GM18870 (cell line): Measurements from ENCODE around the gene LALBA.
"Not testable (repeated sequence)": the region's sequence is repeated elsewhere in the genome, so short reads cannot be mapped to it uniquely, and the experiment has no call there.

ENCODE experiments used
- ATAC-seq: cut with Tn5 transposase; IDR thresholded peaks from one replicate; pipeline ENCODE4 v1.9.1; 2021; ENCODE audit warnings: moderate library complexity; ENCODE audit not compliant: unreplicated experiment

The LALBA gene

DNA sequence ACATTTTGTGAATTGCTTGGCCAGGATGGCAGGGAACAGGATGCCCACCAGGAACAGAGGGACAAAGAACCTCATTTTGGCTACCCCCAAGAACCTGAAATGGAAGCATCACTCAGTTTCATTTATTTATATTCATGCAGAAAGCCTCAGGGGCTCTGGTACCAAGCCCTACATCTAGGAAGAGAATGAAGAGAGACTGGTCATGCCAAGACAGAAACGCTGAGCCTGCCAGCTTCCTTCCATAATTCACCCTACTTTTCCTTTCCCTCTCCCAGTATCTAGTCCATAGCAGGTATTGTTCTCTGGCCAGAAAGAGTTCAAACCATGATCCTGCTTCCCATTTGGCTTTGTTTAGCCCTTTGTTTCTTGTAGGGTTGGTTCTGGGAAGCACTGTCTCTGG, at the start of gene LALBA:
LALBA (minus strand) TSS at position 101 of the 400 bp plus-strand sequence; CDS start at position 75, 26 bp downstream.
- no peak for ATAC-seq

DNA sequence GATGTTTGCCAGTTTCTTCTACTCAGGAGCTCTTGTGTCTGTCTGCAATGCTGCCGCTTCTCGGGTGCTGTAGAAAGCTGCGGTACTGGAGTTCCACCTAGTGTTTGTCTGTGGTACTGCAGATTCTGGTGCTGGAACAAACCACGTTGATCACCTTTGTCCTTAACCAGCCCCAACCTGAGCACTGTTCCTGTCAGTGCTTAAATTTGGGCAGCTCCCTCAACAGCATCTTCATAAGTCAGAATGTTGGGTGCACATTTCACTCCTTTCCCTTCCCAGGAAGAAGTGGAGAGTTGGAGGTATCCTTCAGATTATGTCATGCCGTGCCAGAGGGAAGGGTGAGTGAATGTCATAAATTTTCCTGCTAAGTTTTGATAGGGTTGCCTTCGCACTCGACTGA, 48.7 kb upstream of the LALBA start:
- ATAC-seq: no peak

DNA sequence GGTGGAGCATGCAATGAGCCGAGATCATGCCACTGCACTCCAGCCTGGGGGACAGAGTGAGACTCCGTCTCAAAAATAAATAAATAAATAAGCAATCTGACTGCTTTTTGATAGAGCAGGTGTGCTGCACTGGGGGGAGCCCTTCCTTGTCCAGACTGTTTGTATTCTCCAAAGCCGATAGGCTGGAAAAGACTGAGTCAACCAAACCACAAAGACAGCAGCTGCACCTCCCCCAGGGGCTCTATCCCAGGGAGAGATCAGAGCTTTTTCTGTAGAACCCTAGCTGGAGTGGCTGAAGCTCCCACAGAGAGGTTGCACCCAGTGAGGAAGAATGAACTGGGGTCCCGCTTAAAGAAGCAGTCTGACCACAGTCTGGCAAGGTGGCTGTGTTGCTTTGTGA, 45.8 kb upstream of the LALBA start:
- ATAC-seq: no peak

DNA sequence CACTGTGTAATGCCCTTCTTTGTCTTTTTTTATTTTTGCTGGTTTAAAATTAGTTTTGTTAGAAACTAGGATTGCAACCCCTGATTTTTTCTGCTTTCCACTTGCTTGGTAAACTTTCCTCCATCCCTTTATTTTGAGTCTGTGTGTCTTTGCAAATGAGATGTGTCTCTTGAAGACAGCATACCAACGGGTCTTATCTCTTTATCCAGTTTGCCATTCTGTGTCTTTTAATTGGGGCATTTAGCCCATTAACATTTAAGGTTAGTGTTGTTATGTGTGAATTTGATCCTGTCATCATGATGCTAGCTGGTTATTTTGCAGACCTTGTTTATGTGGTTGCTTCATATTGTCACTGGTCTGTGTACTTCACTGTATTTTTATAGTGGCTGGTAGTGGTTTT, 43.5 kb upstream of the LALBA start:
- no peak for ATAC-seq

DNA sequence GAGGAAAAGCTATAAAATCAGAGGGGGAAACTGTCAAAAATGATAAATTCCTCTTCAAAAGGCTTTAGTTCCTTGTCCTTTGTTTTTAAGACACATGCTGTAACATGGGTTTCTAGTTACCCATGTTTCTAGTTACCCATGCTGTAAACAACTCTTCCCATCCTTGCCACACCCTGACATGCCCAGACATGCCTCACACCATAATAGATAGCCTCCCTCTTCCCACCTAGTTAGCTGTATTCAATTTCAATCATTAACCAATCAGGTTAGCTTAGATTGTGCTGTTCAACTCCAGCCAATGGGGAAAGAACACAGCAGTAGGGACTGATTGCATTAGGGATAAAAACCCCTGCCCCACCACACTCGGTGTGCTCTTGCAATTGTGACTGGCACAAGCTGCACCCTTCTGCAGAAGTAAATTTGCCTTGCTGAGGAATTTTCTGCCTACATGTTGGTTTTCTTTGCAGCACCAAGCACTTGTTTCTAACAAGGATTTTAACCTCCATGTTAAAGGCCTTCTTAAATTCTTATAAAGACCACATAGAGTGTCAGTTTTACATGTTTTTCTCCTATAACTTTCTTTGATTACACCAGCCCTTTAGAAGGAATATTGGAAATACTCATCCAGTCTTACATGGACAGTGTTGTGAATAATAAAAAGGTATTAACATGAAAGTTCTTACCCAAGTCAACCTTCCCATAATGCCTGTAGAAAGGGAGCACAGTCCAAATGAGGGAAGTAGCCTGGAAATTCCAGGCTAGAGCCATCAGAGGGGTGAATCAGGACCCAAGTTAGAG, 32.5 kb upstream of the LALBA start:
- no peak for ATAC-seq

DNA sequence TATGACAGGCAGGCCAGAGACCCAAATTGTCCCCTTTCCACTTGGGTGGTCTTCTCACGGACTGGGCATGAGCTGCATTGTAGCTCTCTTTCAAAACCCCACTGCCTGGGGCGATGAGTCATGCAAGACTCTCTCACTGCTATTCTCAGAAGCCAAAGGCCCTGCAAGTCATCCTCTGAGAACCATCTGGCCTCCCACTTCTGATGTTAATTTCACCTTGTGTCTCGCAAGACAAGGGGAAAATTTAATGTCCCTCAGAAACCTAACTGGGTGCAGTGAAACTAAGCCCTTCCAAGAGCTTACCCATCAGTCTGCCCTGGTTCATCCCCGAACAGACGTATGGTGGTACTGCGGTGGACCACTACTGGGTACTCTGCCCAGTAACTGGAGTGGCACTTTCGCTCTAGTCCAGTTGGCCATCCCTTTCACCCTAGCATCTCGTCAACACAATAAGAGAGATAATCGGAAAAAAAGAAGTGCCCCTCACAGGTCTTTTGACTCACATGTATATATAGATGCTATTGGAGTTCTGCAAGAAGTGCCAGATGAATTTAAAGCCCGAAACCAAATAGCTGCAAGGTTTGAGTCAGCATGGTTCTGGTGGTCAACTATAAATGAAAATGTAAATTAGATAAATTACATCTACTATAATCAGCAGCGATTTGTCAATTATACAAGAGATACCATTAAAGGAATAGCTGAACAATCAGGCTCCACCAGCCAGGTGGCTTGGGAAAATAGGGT, 31.3 kb upstream of the LALBA start:
- ATAC-seq: peak; percentile 76

DNA sequence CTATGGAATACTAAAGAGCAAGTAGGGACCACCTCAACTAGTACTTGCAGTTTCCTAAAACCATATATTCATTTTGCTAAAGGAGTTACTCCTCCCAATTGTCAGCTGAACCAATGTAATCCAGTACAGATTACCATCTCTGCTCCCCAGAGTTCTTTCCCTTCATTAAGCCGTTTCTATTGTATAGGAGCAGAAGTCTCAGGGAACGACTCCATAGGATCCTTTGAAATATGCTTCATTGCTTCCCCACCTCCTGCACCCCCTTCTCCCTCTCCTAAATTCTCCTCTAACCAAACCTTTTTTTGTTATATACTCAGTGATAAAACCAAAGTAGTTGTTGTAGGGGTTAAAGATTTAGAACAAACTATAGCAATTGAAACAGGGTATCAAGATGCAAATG, 30.7 kb upstream of the LALBA start:
- ATAC-seq: no peak

GRCh38 chr12:48592591-48593086, 22.8 kb upstream of the LALBA start:
- no peak for ATAC-seq

- ATAC-seq: no peak
Measured at GRCh38 chr12:48586361-48586760, 16.5 kb upstream of the LALBA start.

DNA sequence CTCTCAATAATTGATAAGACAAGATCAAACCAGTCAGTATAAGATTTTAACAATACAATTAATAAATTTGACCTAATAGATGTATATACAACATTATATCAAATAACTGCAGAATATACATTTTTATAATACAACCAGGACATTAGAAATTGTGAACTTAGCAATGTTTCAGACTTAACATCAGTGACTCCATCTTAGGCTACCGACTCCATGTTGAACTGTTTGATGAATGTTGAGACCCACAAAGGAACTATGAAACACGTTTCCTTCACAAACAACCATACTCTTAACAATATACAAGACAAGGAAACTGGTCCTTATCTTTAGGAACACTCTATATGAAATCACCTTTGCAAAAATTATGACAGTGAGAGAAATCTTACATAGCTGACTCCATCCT, 13.9 kb upstream of the LALBA start:
- no peak for ATAC-seq

DNA sequence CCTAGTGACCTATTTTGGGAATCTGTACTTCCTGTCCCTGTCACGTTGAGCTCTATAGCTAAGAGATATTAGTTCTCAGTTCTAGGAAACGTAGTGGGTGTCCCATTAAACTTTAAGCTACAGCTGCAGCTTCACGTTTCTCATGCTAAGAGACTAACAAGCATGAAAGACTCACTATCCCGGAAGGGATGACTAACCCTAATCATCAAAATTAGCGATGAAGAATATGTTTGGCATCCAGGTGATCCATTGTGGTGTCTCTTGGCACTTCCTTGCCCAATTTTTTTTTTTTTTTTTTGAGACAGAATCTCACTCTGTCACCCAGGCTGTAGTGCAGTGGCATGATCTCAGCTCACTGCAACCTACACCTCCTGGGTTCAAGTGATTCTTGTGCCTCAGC, 11.0 kb upstream of the LALBA start:
- ATAC-seq: no peak

DNA sequence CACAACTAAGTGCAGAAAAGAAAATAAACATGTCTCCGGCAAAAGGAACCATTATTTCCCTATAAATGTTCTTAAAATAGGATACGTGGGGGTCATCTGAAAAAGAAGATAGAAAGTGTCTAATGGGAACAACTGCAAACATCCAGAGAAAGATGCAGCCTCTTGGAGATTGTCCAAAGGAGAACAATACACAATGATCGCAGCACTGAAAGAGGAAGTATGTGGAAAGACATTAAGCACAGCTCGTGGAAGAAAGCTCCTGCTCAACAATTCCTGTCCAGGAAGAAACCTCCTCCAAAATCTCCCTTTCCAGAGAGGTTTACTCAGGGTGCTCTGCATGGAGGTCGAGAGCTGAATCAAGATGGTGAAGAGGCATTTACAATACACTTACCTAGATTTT, 2.5 kb upstream of the LALBA start:
- no peak for ATAC-seq

DNA sequence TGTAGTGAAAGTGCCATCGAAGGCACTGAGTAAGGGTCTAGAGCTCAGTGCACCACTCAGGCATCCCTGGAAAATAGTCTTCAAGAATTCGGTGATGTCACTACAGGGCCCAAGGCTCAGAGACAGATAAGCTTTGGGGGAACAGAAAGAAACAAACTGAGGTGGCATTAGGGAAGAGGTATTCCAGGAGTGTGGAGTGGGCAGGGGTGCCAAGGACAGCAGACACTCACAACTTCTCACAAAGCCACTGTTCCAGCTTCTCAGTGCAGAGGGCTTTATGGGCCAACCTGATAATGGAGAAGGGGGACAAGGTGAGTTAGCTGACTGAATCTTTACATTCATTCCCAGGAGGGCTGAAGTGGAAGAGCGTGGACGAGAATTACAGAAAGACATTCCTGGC, 2.1 kb downstream of the LALBA start:
- no peak for ATAC-seq

- no peak for ATAC-seq
Measured at GRCh38 chr12:48557919-48558318, 11.9 kb downstream of the LALBA start.

- no peak for ATAC-seq
Measured at GRCh38 chr12:48556631-48557030, 13.2 kb downstream of the LALBA start.

DNA sequence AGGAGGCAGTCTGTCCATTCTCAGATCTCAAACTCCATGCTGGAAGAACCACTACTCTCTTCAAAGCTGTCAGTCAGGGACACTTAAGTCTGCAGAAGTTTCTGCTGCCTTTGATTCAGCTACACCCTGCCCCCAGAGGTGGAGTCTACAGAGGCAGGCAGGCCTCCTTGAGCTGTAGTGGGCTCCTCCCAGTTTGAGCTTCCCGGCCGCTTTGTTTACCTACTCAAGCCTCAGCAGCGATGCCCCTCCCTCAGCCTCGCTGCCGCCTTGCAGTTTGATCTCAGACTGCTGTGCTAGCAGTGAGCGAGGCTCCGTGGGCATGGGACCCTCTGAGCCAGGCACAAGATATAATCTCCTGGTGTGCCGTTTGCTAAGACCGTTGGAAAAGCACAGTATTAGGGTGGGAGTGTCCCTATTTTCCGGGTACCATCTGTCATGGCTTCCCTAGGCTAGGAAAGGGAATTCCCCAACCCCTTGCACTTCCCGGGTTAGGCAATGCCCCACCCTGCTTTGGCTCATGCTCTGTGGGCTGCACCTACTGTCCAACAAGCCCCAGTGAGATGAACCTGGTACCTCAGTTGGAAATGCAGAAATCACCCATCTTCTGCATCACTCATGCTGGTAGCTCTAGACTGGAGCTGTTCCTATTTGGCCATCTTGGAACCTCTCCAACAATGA, 16.0 kb downstream of the LALBA start:
- ATAC-seq: not testable (repeated sequence)

GRCh38 chr12:48551636-48552035, 18.2 kb downstream of the LALBA start:
- not testable (repeated sequence) for ATAC-seq

DNA sequence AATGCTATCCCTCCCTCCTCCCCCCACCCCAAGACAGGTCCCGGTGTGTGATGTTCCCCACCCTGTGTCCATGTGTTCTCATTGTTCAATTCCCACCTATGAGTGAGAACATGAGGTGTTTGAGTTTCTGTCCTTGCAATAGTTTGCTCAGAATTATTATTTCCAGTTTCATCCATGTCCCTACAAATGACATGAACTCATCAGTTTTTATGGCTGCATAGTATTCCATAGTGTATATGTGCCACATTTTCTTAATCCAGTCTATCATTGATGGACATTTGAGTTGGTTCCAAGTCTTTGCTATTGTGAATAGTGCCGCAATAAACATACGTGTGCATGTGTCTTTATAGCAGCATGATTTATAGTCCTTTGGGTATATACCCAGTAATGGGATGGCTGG, 22.8 kb downstream of the LALBA start:
- not testable (repeated sequence) for ATAC-seq

- no peak for ATAC-seq
Measured at GRCh38 chr12:48545833-48546469, 23.9 kb downstream of the LALBA start.

DNA sequence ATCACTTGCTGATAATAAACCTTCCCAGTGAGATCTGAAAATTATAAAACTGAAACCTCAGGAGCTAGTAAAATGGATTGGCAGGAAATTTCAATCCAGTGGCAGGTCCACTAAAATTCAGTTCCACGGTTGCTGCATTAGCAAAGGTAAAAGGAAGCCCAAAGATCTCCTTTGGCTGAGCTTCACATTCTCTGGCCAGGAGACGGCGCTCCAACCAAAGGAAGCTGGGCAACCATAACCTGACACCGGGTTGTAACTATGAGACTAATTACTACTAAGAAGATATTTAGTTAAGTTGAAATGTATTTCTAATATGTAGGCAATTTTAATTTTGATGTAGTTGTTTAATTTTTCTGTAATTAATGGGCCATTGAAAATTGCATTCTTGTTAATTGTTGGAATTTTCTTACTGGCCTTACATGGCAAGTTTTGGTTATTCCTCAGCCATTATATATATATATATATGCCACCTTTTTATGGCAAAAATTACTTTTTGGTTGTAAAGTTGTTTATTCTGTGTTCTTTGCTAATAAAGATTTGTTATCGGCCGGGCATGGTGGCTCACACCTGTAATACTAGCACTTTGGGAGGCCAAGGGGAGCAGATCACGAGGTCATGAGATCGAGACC, 27.4 kb downstream of the LALBA start:
- ATAC-seq: no peak

GRCh38 chr12:48536602-48537001, 33.2 kb downstream of the LALBA start:
- ATAC-seq: no peak
